ENCODE measurements around the gene CLEC5A. TPM values are rescaled to one million over a fixed set of nuclear protein-coding genes. Genes with fewer than 3 reads are reported as not detected.

CLEC5A gene
- total and polyA plus RNA-seq, 12 donors = 0.17 to 5.8 (median 1.9) TPM; not detected in 1

- 54 to 74% (median 61%) methylated on average over 5 of the region's 5 CpGs for WGBS, 4 donors
- intact Hi-C loops (cut with DNase I) = no loop called here
- H3K4me3 ChIP-seq = no peak overlapping the region
Measured at GRCh38 chr7:141884539-141885225, 62.1 kb downstream of the CLEC5A start.

GRCh38 chr7:141880960-141881359, 65.8 kb downstream of the CLEC5A start:
- DNase-seq = no peak
- Histone ChIP-seq H3K36me3 (replicated peaks in 1 of 2) (no peaks in the 10 kb centered on the region), H3K9me3 (replicated peaks in 1 of 3) (no peaks in the 10 kb centered on the region), H3K27ac (no peak overlapping the region), H3K4me1 (replicated peaks in 1 of 2) (no peaks in the 10 kb centered on the region), H3K27me3 (no peaks in the 10 kb centered on the region), H3K4me3 (no peak overlapping the region)
- intact Hi-C loops (cut with DNase I) = no loop called here
- WGBS, 4 donors = 61 to 70% (median 64%) methylated on average over 4 to 5 of the region's 5 CpGs
- TF ChIP-seq POLR2A (IDR thresholded peaks at IDR 0.05) (no peak), CTCF (IDR thresholded peaks at IDR 0.05) (no peak)

More at GRCh38 chr7:141884539-141885225, 62.1 kb downstream of the CLEC5A start:
- H3K27me3 ChIP-seq = no peaks in the 10 kb centered on the region
- H3K27ac ChIP-seq = no peak overlapping the region
- TF ChIP-seq CTCF (IDR thresholded peaks at IDR 0.05) (no peak), POLR2A (IDR thresholded peaks at IDR 0.05) (no peak)
- DNase-seq = no peak
- H3K9me3 ChIP-seq (replicated peaks in 1 of 3) = no peaks in the 10 kb centered on the region
- H3K4me1 ChIP-seq (replicated peaks in 1 of 2) = no peaks in the 10 kb centered on the region
- H3K36me3 ChIP-seq (replicated peaks in 1 of 2) = no peaks in the 10 kb centered on the region

- Histone ChIP-seq H3K27me3 (no peaks in the 10 kb centered on the region), H3K4me1 (replicated peaks in 1 of 2) (no peaks in the 10 kb centered on the region), H3K27ac (no peak overlapping the region), H3K36me3 (replicated peaks in 1 of 2) (no peaks in the 10 kb centered on the region), H3K9me3 (replicated peaks in 1 of 3) (no peaks in the 10 kb centered on the region), H3K4me3 (no peak overlapping the region)
- no peak for TF ChIP-seq POLR2A (IDR thresholded peaks at IDR 0.05)
- TF ChIP-seq CTCF (IDR thresholded peaks at IDR 0.05) = no peak
- DNase-seq = no peak
- 84 to 91% (median 87%) methylated on average over 3 of the region's 3 CpGs for WGBS, 4 donors
- intact Hi-C loops (cut with DNase I) = no loop called here
Measured at GRCh38 chr7:141877365-141877764, 69.4 kb downstream of the CLEC5A start.

Other genes with a start within 250 kb of the CLEC5A start
- 10 to 100 TPM in 7 of 9 donors, 1 to 10 TPM in 2; 8.3 to 19.3 (median 14.0) TPM for gene DENND11, start 244.8 kb downstream of the CLEC5A start, total RNA-seq
- gene DENND11, start 244.8 kb downstream of the CLEC5A start, polyA plus RNA-seq = 1 to 10 TPM; 2.7 to 6.2 (median 3.6) TPM
- under 1 TPM in 1 of 9 donors, not detected in 8; 0.06 TPM for gene WEE2, start 238.6 kb downstream of the CLEC5A start, total RNA-seq
- gene WEE2, start 238.6 kb downstream of the CLEC5A start, polyA plus RNA-seq = under 1 TPM in 2 of 3 donors, not detected in 1; 0.03 to 0.09 TPM
- 100 to 1,000 TPM in 7 of 9 donors, 10 to 100 TPM in 2; 87.0 to 276 (median 121) TPM for gene SSBP1, start 208.6 kb downstream of the CLEC5A start, total RNA-seq
- 100 to 1,000 TPM in 2 of 3 donors, 10 to 100 TPM in 1; 91.4 to 316 (median 163) TPM for gene SSBP1, start 208.6 kb downstream of the CLEC5A start, polyA plus RNA-seq
- gene TAS2R3, start 182.9 kb downstream of the CLEC5A start, total RNA-seq = 1 to 10 TPM in 4 of 9 donors, under 1 TPM in 4, not detected in 1; 0.28 to 5.0 (median 1.3) TPM
- not detected for gene TAS2R3, start 182.9 kb downstream of the CLEC5A start, polyA plus RNA-seq
- gene TAS2R4, start 170.3 kb downstream of the CLEC5A start, total RNA-seq = 1 to 10 TPM in 2 of 9 donors, under 1 TPM in 6, not detected in 1; 0.22 to 5.2 (median 0.47) TPM
- under 1 TPM; 0.24 to 0.56 (median 0.31) TPM for gene TAS2R4, start 170.3 kb downstream of the CLEC5A start, polyA plus RNA-seq
- 1 to 10 TPM in 2 of 9 donors, under 1 TPM in 5, not detected in 2; 0.43 to 4.5 (median 0.61) TPM for gene TAS2R5, start 156.8 kb downstream of the CLEC5A start, total RNA-seq
- gene TAS2R5, start 156.8 kb downstream of the CLEC5A start, polyA plus RNA-seq = under 1 TPM; 0.31 to 0.47 (median 0.32) TPM
- gene PRSS37, start 105.5 kb downstream of the CLEC5A start, total RNA-seq = not detected
- gene PRSS37, start 105.5 kb downstream of the CLEC5A start, polyA plus RNA-seq = not detected
- gene OR9A4, start 30.6 kb downstream of the CLEC5A start, total RNA-seq = under 1 TPM in 1 of 9 donors, not detected in 8; 0.11 TPM
- gene OR9A4, start 30.6 kb downstream of the CLEC5A start, polyA plus RNA-seq = not detected
- gene TAS2R38, start 26.8 kb upstream of the CLEC5A start, total RNA-seq = not detected
- not detected for gene TAS2R38, start 26.8 kb upstream of the CLEC5A start, polyA plus RNA-seq
- 1 to 10 TPM in 1 of 9 donors, under 1 TPM in 7, not detected in 1; 0.14 to 4.5 (median 0.24) TPM for gene MGAM, start 48.9 kb upstream of the CLEC5A start, total RNA-seq
- under 1 TPM; 0.10 to 0.24 (median 0.15) TPM for gene MGAM, start 48.9 kb upstream of the CLEC5A start, polyA plus RNA-seq
- gene MGAM2, start 164.7 kb upstream of the CLEC5A start, total RNA-seq = under 1 TPM in 1 of 9 donors, not detected in 8; under 0.01 TPM
- under 1 TPM in 1 of 3 donors, not detected in 2; 0.05 TPM for gene MGAM2, start 164.7 kb upstream of the CLEC5A start, polyA plus RNA-seq

All from adrenal gland (tissue), 12 donors.